Lower leg skin (tissue), 4 donors: ENCODE results near the gene PKP2. TPM values are rescaled to one million over a fixed set of nuclear protein-coding genes. Genes with fewer than 3 reads are reported as not detected.

Experiments used
- DNase-seq, 2 donors: peaks; one replicate each; pipeline ENCODE4 v3.0.0-alpha.2; 2019; ENCODE audit warnings: low spot score in 2 of 2
- H3K4me3 ChIP-seq: fragments of 200-600 bp; sonication (generic); 2 replicates; pipeline ENCODE4 v1.5.1; 2017; ENCODE audit warnings: mild to moderate bottlenecking, low read depth; ENCODE audit not compliant: poor library complexity, severe bottlenecking
- CTCF ChIP-seq, 3 donors: fragments of 450-650 bp; IDR thresholded peaks; one replicate each; pipeline ENCODE4 v1.5.1; 2016; ENCODE audit warnings: antibody characterized with exemption in 3 of 3, mild to moderate bottlenecking in 3 of 3, moderate library complexity in 2 of 3
- POLR2A ChIP-seq, 2 donors: fragments of 450-650 bp; IDR thresholded peaks; one replicate each; pipeline ENCODE4 v1.6.1; 2016 to 2017; ENCODE audit warnings: antibody characterized with exemption in 2 of 2, mild to moderate bottlenecking in 1 of 2, moderate library complexity in 1 of 2
- WGBS, 2 donors: methylation state at CpG; one replicate each; pipeline ENCODE4 v1.1.5; 2018; 5-methylcytosine and 5-hydroxymethylcytosine counted together
- intact Hi-C: fragments of 100-400 bp; cut with DNase I; formaldehyde crosslinking; loops from one replicate; pipeline ENCODE4 v1.15.0; 2023; ENCODE audit warnings: low total_unique reads
- total RNA-seq, 4 donors: library from RNA; depleted of rRNA; stranded (reverse); fragments of >200 nt; gene quantifications; one replicate each; pipeline ENCODE4 v1.1.0, GENCODE V29; 2016

The PKP2 gene
- total RNA-seq, 4 donors from 2014 or later, result 7.5 to 10.5 (median 9.2) TPM

- 96 to 97% methylated on average over 10 of the region's 10 CpGs for WGBS, 2 donors
- no peak for DNase-seq
- intact Hi-C loops, result no loop called here
- no peak for TF ChIP-seq POLR2A (IDR thresholded peaks at IDR 0.05)
- TF ChIP-seq CTCF (IDR thresholded peaks at IDR 0.05), result no peak
- H3K4me3 ChIP-seq, result no peak overlapping the region
These were observed 154.4 kb downstream of the PKP2 start for GRCh38 chr12:32742133-32742532.

Other genes starting within 250 kb of the PKP2 start
- gene DNM1L, start 217.5 kb downstream of the PKP2 start, total RNA-seq, result 10 to 100 TPM; 22.2 to 45.1 (median 28.4) TPM
- gene YARS2, start 140.9 kb downstream of the PKP2 start, total RNA-seq, result 10 to 100 TPM; 16.9 to 35.7 (median 19.8) TPM